ENCODE measurements around the gene DDAH1. TPM values are rescaled to one million over a fixed set of nuclear protein-coding genes. Genes with fewer than 3 reads are reported as not detected.
A peak's percentile ranks its signal among the peaks of the same experiment; 100 is the strongest.

The DDAH1 gene
- total and polyA plus RNA-seq, 2 experiments from 2014 or later: 19.5 to 49.8 TPM

DNA sequence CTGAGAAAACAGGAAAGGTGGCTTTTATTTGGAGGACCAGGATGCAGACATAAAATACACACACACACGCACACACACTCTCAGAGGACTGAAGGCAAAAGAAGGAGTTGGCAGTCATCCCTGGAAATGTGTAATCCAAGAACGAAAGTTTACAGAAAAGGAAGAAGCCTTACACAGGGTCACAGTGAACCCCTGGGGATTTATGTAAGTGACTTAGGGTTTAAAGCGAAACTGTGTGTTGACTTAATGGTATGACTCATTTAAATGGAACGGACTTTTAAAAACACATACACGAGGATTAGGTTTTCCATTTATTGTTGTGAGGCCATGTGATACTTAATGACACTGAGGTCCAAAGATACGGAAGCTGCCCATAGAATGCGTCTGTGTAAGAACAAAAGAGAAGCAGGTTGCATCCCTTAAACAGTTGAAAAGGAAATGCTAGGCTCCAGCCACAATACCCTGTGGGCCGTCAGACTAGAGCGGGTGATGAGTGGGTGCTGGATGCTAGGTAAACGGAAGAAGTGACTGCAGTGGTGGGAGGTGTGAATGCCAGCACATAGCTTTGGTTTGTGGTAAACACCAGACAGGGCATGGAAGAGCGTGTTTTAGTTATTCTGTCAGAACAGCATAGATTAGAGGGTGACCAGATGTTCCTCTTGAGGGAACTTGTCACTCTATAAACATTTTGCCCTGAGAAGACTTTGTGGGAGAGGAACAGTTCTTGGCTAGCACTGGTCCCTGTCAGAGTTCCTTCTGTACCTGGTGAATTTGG, 166.9 kb downstream of the DDAH1 start:
- H3K27ac ChIP-seq: peak overlapping the region; percentile 78
- no peak overlapping the region for H2AFZ ChIP-seq
- peak overlapping the region; percentile 56 for H3K4me2 ChIP-seq
- no peaks in the 10 kb centered on the region for H4K20me1 ChIP-seq (ENCODE audit: insufficient read depth, poor library complexity, severe bottlenecking)
- H3K79me2 ChIP-seq: no peaks in the 10 kb centered on the region
- H3K36me3 ChIP-seq (replicated peaks; ENCODE audit: insufficient read depth, low read depth): no peaks in the 10 kb centered on the region
- TF ChIP-seq EZH2phosphoT487 (IDR thresholded peaks at IDR 0.05; ENCODE audit: low read depth, severe bottlenecking, unreplicated experiment) (no peak), CTCF (IDR thresholded peaks at IDR 0.05; ENCODE audit: poor library complexity) (no peak), EZH2 (IDR thresholded peaks at IDR 0.05; ENCODE audit: borderline replicate concordance) (no peak)
- peaks cover 7% of the 10 kb centered on the region for H3K4me1 ChIP-seq (ENCODE audit: insufficient read depth)
- H3K4me3 ChIP-seq: no peak overlapping the region
- peak; percentile 83 for DNase-seq (ENCODE audit: low spot score)
- no peaks in the 10 kb centered on the region for H3K9me2 ChIP-seq (replicated peaks; ENCODE audit: insufficient read depth)
- no peaks in the 10 kb centered on the region for H3K27me3 ChIP-seq
- 27% methylated on average over 11 of the region's 11 CpGs for WGBS (ENCODE audit: low lambda C conversion rate, missing lambda C conversion rate)
- no peaks in the 10 kb centered on the region for H3K9me3 ChIP-seq (ENCODE audit: low read depth)

DNA sequence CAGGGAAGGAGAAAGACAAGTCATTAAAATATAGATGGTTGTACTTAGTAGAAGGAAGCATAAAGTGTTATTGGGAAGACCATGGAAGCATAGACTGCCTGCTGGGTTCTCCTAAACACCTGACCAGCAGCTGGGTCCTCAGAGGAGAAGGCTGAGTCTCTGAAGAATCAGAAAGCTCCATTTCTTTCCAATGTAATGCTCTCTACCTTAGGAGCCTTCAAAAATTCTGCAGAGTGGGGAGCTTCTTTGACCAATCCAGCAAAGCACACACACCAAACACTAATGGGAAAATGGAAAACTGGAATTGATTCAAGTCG, 167.5 kb downstream of the DDAH1 start:
- H3K4me2 ChIP-seq: peak overlapping the region; percentile 56
- no peaks in the 10 kb centered on the region for H3K79me2 ChIP-seq
- H3K4me1 ChIP-seq (ENCODE audit: insufficient read depth): peaks cover 7% of the 10 kb centered on the region
- H3K27me3 ChIP-seq: no peaks in the 10 kb centered on the region
- TF ChIP-seq EZH2phosphoT487 (IDR thresholded peaks at IDR 0.05; ENCODE audit: low read depth, severe bottlenecking, unreplicated experiment) (no peak), CTCF (IDR thresholded peaks at IDR 0.05; ENCODE audit: poor library complexity) (no peak), EZH2 (IDR thresholded peaks at IDR 0.05; ENCODE audit: borderline replicate concordance) (no peak)
- no peak overlapping the region for H2AFZ ChIP-seq
- H3K36me3 ChIP-seq (replicated peaks; ENCODE audit: insufficient read depth, low read depth): no peaks in the 10 kb centered on the region
- no peak for DNase-seq (ENCODE audit: low spot score)
- H3K9me3 ChIP-seq (ENCODE audit: low read depth): no peaks in the 10 kb centered on the region
- no peaks in the 10 kb centered on the region for H3K9me2 ChIP-seq (replicated peaks; ENCODE audit: insufficient read depth)
- peak overlapping the region; percentile 71 for H3K27ac ChIP-seq
- WGBS (ENCODE audit: low lambda C conversion rate, missing lambda C conversion rate): 21% methylated on average over 1 of the region's 1 CpG
- no peaks in the 10 kb centered on the region for H4K20me1 ChIP-seq (ENCODE audit: insufficient read depth, poor library complexity, severe bottlenecking)
- H3K4me3 ChIP-seq: no peak overlapping the region

- DNase-seq (ENCODE audit: low spot score): no peak
- Histone ChIP-seq H2AFZ (no peak overlapping the region), H3K9me2 (replicated peaks; ENCODE audit: insufficient read depth) (no peaks in the 10 kb centered on the region), H3K27ac (peak overlapping the region; percentile 71), H3K9me3 (ENCODE audit: low read depth) (no peaks in the 10 kb centered on the region), H3K79me2 (no peaks in the 10 kb centered on the region), H3K36me3 (replicated peaks; ENCODE audit: insufficient read depth, low read depth) (no peaks in the 10 kb centered on the region), H3K27me3 (no peaks in the 10 kb centered on the region), H3K4me1 (ENCODE audit: insufficient read depth) (peaks cover 7% of the 10 kb centered on the region), H3K4me3 (no peak overlapping the region), H3K4me2 (no peak overlapping the region), H4K20me1 (ENCODE audit: insufficient read depth, poor library complexity, severe bottlenecking) (no peaks in the 10 kb centered on the region)
- TF ChIP-seq EZH2 (IDR thresholded peaks at IDR 0.05; ENCODE audit: borderline replicate concordance): no peak
- TF ChIP-seq EZH2phosphoT487 (IDR thresholded peaks at IDR 0.05; ENCODE audit: low read depth, severe bottlenecking, unreplicated experiment): no peak
- TF ChIP-seq CTCF (IDR thresholded peaks at IDR 0.05; ENCODE audit: poor library complexity): no peak
- WGBS (ENCODE audit: low lambda C conversion rate, missing lambda C conversion rate): 78% methylated on average over 1 of the region's 1 CpG
These were observed 168.0 kb downstream of the DDAH1 start for GRCh38 chr1:85296980-85297379.
